H9 (cell line): Measurements from ENCODE around the gene ASTN2. TPM values are rescaled to one million over a fixed set of nuclear protein-coding genes. Genes with fewer than 3 reads are reported as not detected.

Experiments used
- DNase-seq: peaks from one replicate; pipeline ENCODE4 v3.0.0-alpha.2; 2017
- H2AFZ ChIP-seq: one replicate; pipeline ENCODE4 v1.6.1; 2013; ENCODE audit warnings: mild to moderate bottlenecking, low read length, control low read depth, moderate library complexity
- H2AK5ac ChIP-seq: 2 replicates; pipeline ENCODE4 v1.6.1; 2013; ENCODE audit warnings: low read length, control low read depth, mixed read lengths; ENCODE audit not compliant: insufficient read length
- H2BK120ac ChIP-seq: one replicate; pipeline ENCODE4 v1.6.1; 2013; ENCODE audit warnings: low read depth, mild to moderate bottlenecking, low read length, control low read depth, inconsistent platforms; ENCODE audit not compliant: poor library complexity, severe bottlenecking
- H2BK12ac ChIP-seq: 2 replicates; pipeline ENCODE4 v1.6.1; 2013; ENCODE audit warnings: low read length, control low read depth, mixed read lengths, low read depth; ENCODE audit not compliant: insufficient read length
- H2BK15ac ChIP-seq: 2 replicates; pipeline ENCODE4 v1.6.1; 2013; ENCODE audit warnings: low read depth, low read length, control low read depth
- H2BK20ac ChIP-seq: one replicate; pipeline ENCODE4 v1.6.1; 2013; ENCODE audit warnings: low read depth, mild to moderate bottlenecking, low read length, control low read depth, inconsistent platforms; ENCODE audit not compliant: poor library complexity, severe bottlenecking
- H2BK5ac ChIP-seq: 2 replicates; pipeline ENCODE4 v1.6.1; 2013; ENCODE audit warnings: low read length, control low read depth, mixed read lengths; ENCODE audit not compliant: insufficient read length
- H3K14ac ChIP-seq: 2 replicates; pipeline ENCODE4 v1.6.1; 2013; ENCODE audit warnings: low read length, control low read depth; ENCODE audit not compliant: insufficient read depth
- H3K18ac ChIP-seq: 2 replicates; pipeline ENCODE4 v1.6.1; 2013; ENCODE audit warnings: low read depth, mild to moderate bottlenecking, mixed read lengths, low read length, control low read depth; ENCODE audit not compliant: insufficient read length
- H3K23ac ChIP-seq: 2 replicates; pipeline ENCODE4 v1.6.1; 2013; ENCODE audit warnings: low read length, control low read depth, mixed read lengths, low read depth; ENCODE audit not compliant: insufficient read length
- H3K23me2 ChIP-seq: 2 replicates; pipeline ENCODE4 v1.6.1; 2013; ENCODE audit warnings: low read depth, mild to moderate bottlenecking, mixed read lengths, low read length, control low read depth; ENCODE audit not compliant: insufficient read length, poor library complexity, severe bottlenecking
- H3K27ac ChIP-seq: 2 replicates; pipeline ENCODE4 v1.5.1; 2013; ENCODE audit warnings: low read length, control low read depth, mixed read lengths, low read depth; ENCODE audit not compliant: insufficient read length
- H3K27me3 ChIP-seq: 2 replicates; pipeline ENCODE4 v1.6.1; 2013; ENCODE audit warnings: low read length, control low read depth, inconsistent platforms; ENCODE audit not compliant: insufficient read depth
- H3K4ac ChIP-seq: 2 replicates; pipeline ENCODE4 v1.6.1; 2013; ENCODE audit warnings: low read depth, mild to moderate bottlenecking, control low read depth, inconsistent platforms, low read length, moderate library complexity
- H3K4me1 ChIP-seq: 2 replicates; pipeline ENCODE4 v1.6.1; 2013; ENCODE audit warnings: low read length, control low read depth, inconsistent platforms; ENCODE audit not compliant: insufficient read depth
- H3K4me2 ChIP-seq: 2 replicates; pipeline ENCODE4 v1.6.1; 2013; ENCODE audit warnings: low read length, control low read depth, mixed read lengths; ENCODE audit not compliant: insufficient read length, insufficient read depth
- H3K56ac ChIP-seq: 2 replicates; pipeline ENCODE4 v1.6.1; 2013; ENCODE audit warnings: low read depth, mild to moderate bottlenecking, mixed read lengths, low read length, control low read depth; ENCODE audit not compliant: insufficient read length
- H3K79me1 ChIP-seq: 2 replicates; pipeline ENCODE4 v1.6.1; 2013; ENCODE audit warnings: low read depth, mild to moderate bottlenecking, moderate library complexity, low read length, control low read depth, inconsistent platforms; ENCODE audit not compliant: insufficient read depth, poor library complexity, severe bottlenecking
- H3K79me2 ChIP-seq: 2 replicates; pipeline ENCODE4 v1.6.1; 2013; ENCODE audit warnings: low read length, control low read depth, inconsistent platforms; ENCODE audit not compliant: insufficient read depth
- H3K9ac ChIP-seq: 2 replicates; pipeline ENCODE4 v1.6.1; 2013; ENCODE audit warnings: low read length, control low read depth, mixed read lengths; ENCODE audit not compliant: insufficient read length; ENCODE audit errors: extremely low read depth
- H3K9me3 ChIP-seq: one replicate; pipeline ENCODE4 v1.6.1; 2013; ENCODE audit warnings: low read depth, low read length, inconsistent platforms; ENCODE audit not compliant: control insufficient read depth
- H3T11ph ChIP-seq: one replicate; pipeline ENCODE4 v1.6.1; 2013; ENCODE audit warnings: mild to moderate bottlenecking, low read length, control low read depth, inconsistent platforms
- H4K20me1 ChIP-seq: one replicate; pipeline ENCODE4 v1.6.1; 2013; ENCODE audit not compliant: control insufficient read depth, insufficient read length, insufficient read depth
- H4K5ac ChIP-seq: 2 replicates; pipeline ENCODE4 v1.6.1; 2013; ENCODE audit warnings: low read depth, mild to moderate bottlenecking, mixed read lengths, low read length, control low read depth; ENCODE audit not compliant: insufficient read length
- H4K8ac ChIP-seq: replicated peaks from 2 replicates; pipeline ENCODE4 v1.6.1; 2013; ENCODE audit warnings: low read length, control low read depth, mixed read lengths, low read depth; ENCODE audit not compliant: insufficient read length
- H4K91ac ChIP-seq: 2 replicates; pipeline ENCODE4 v1.6.1; 2013; ENCODE audit warnings: low read depth, mild to moderate bottlenecking, moderate library complexity, mixed read lengths, low read length, control low read depth; ENCODE audit not compliant: insufficient read length
- H3K27ac Mint-ChIP-seq, 3 experiments: 2 replicates in 2 of 3; 3 replicates in 1 of 3; pipeline ENCODE4 v1.8.0; 2020 to 2021; ENCODE audit warnings: mixed read lengths in 3 of 3, mild to moderate bottlenecking in 1 of 3, moderate library complexity in 1 of 3
- H3K27me3 Mint-ChIP-seq: 2 replicates; pipeline ENCODE4 v1.8.0; 2021; ENCODE audit warnings: low read depth, mild to moderate bottlenecking, moderate library complexity, mixed read lengths
- H3K36me3 Mint-ChIP-seq, 3 experiments: 2 replicates in 2 of 3; 3 replicates in 1 of 3; pipeline ENCODE4 v1.8.0; 2020 to 2021; ENCODE audit warnings: low read depth in 3 of 3, mixed read lengths in 3 of 3; ENCODE audit not compliant: insufficient read depth in 1 of 3
- H3K4me1 Mint-ChIP-seq, 2 experiments: 2 replicates each; pipeline ENCODE4 v1.8.0; 2020; ENCODE audit warnings: mixed read lengths in 2 of 2
- H3K4me3 Mint-ChIP-seq, 2 experiments: 2 replicates in 1 of 2; 3 replicates in 1 of 2; pipeline ENCODE4 v1.8.0; 2020 to 2021; ENCODE audit warnings: mild to moderate bottlenecking in 2 of 2, mixed read lengths in 2 of 2, moderate library complexity in 1 of 2
- H3K9me3 Mint-ChIP-seq, 2 experiments: 2 replicates in 1 of 2; 3 replicates in 1 of 2; pipeline ENCODE4 v1.8.0; 2020; ENCODE audit warnings: mild to moderate bottlenecking in 2 of 2, mixed read lengths in 2 of 2, moderate library complexity in 1 of 2
- WGBS: extraction: QIAGEN DNeasy Blood & Tissue Kit; methylation state at CpG from one replicate; pipeline ENCODE4 v1.1.7; 2013; ENCODE audit warnings: missing lambda C conversion rate, low lambda C conversion rate, mixed read lengths; ENCODE audit not compliant: insufficient read length; ENCODE audit errors: extremely low coverage; 5-methylcytosine and 5-hydroxymethylcytosine counted together
- total RNA-seq: library from RNA; stranded (reverse); gene quantifications from 2 replicates; pipeline ENCODE4 v1.2.1, GENCODE V29; 2021
- TF ChIP-seq, protein P1 (sequence below): fragments of 200-600 bp; sonication (generic); conservative IDR thresholded peaks from 3 replicates; pipeline ENCODE4 v1.8.0; 2021; ENCODE audit warnings: antibody characterized with exemption, mild to moderate bottlenecking

The ASTN2 gene
- total RNA-seq, 1 experiment from 2014 or later = 9.7 TPM

DNA sequence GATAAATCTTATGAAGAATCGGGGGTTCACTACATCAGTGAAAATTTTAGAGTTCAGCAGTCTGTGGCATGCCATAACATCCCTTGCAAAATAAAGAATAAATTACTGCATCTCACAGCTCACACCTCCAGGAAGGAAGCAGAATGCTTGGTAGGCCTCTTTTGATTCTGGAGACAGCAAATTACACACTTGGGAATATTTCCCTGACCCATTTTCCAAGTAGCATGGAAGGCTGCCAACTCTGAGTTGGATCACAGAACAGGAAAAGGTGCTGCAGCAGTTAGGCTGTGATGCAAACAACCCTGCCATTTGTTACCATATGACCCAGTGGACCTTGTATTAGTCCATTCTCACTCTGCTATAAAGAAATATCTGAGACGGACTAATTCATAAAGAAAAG is 293.5 kb downstream of the ASTN2 start:
- Histone ChIP-seq H4K91ac (no peak overlapping the region), H2AFZ (no peak overlapping the region), H2BK20ac (no peak overlapping the region), H3K27me3 (no peaks in the 10 kb centered on the region), H4K20me1 (no peaks in the 10 kb centered on the region), H3T11ph (no peak overlapping the region), H3K79me1 (no peaks in the 10 kb centered on the region), H3K4ac (no peak overlapping the region), H2BK12ac (no peak overlapping the region), H2BK5ac (no peak overlapping the region), H2BK15ac (no peak overlapping the region), H3K27ac (no peak overlapping the region), H3K56ac (no peak overlapping the region), H3K9me3 (no peaks in the 10 kb centered on the region), H3K9ac (no peak overlapping the region), H3K4me1 (no peaks in the 10 kb centered on the region), H2AK5ac (no peak overlapping the region), H4K8ac (no peak overlapping the region), H3K23me2 (no peaks in the 10 kb centered on the region), H4K5ac (no peak overlapping the region), H3K23ac (no peak overlapping the region), H3K18ac (no peak overlapping the region), H3K79me2 (0 out of 2 replicates have a peak, but pooled peaks cover 2% of the 10 kb centered on the region), H2BK120ac (no peak overlapping the region), H3K14ac (no peak overlapping the region), H3K4me2 (no peak overlapping the region)
- DNase-seq = no peak
- no peaks in the 10 kb centered on the region for H3K27me3 Mint-ChIP-seq
- TF ChIP-seq, protein P1, sequence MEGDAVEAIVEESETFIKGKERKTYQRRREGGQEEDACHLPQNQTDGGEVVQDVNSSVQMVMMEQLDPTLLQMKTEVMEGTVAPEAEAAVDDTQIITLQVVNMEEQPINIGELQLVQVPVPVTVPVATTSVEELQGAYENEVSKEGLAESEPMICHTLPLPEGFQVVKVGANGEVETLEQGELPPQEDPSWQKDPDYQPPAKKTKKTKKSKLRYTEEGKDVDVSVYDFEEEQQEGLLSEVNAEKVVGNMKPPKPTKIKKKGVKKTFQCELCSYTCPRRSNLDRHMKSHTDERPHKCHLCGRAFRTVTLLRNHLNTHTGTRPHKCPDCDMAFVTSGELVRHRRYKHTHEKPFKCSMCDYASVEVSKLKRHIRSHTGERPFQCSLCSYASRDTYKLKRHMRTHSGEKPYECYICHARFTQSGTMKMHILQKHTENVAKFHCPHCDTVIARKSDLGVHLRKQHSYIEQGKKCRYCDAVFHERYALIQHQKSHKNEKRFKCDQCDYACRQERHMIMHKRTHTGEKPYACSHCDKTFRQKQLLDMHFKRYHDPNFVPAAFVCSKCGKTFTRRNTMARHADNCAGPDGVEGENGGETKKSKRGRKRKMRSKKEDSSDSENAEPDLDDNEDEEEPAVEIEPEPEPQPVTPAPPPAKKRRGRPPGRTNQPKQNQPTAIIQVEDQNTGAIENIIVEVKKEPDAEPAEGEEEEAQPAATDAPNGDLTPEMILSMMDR = no peak
- H3K4me3 Mint-ChIP-seq = no peak overlapping the region
- no peaks in the 10 kb centered on the region for H3K9me3 Mint-ChIP-seq
- no peaks in the 10 kb centered on the region for H3K36me3 Mint-ChIP-seq
- H3K4me1 Mint-ChIP-seq = no peaks in the 10 kb centered on the region
- H3K27ac Mint-ChIP-seq = no peak overlapping the region
- no CpG with 5 or more reads among the region's 2 CpGs for WGBS
